Natural killer cell treated with Interleukin-12 subunit alpha and Interleukin-12 subunit beta and Interleukin-15 and Interleukin-18, amount 100 ng/mL, for 72 hours (primary cell): ENCODE results near the gene PPP1R9B. TPM values are rescaled to one million over a fixed set of nuclear protein-coding genes. Genes with fewer than 3 reads are reported as not detected.

Source experiments
- ATAC-seq, 2 donors: fragments of 150-1000 bp; cut with Tn5 transposase in 1 of 2; sonication (Bioruptor Pico), chemical (Tn5 transposase) in 1 of 2; 2 replicates each; pipeline ENCODE4 v1.10.0; 2021
- DNase-seq: peaks from one replicate; pipeline ENCODE4 v3.0.0; 2022; ENCODE audit warnings: low spot score
- H3K27ac Mint-ChIP-seq, 2 donors: 1 replicate in 1 of 2; 2 replicates in 1 of 2; pipeline ENCODE4 v1.8.0; 2022; ENCODE audit warnings: mixed read lengths in 2 of 2, mild to moderate bottlenecking in 1 of 2, moderate library complexity in 1 of 2
- H3K27me3 Mint-ChIP-seq, 2 donors: 1 replicate in 1 of 2; 2 replicates in 1 of 2; pipeline ENCODE4 v1.8.0; 2022; ENCODE audit warnings: mixed read lengths in 2 of 2
- H3K36me3 Mint-ChIP-seq: one replicate; pipeline ENCODE4 v1.8.0; 2022; ENCODE audit warnings: mixed read lengths
- H3K4me1 Mint-ChIP-seq, 2 donors: 1 replicate in 1 of 2; 2 replicates in 1 of 2; pipeline ENCODE4 v1.8.0; 2022; ENCODE audit warnings: low read depth in 2 of 2, mixed read lengths in 2 of 2, mild to moderate bottlenecking in 1 of 2
- H3K4me3 Mint-ChIP-seq: one replicate; pipeline ENCODE4 v1.8.0; 2022; ENCODE audit warnings: mixed read lengths
- H3K9me3 Mint-ChIP-seq: 2 replicates; pipeline ENCODE4 v1.8.0; 2022; ENCODE audit warnings: mixed read lengths
- total RNA-seq, 2 donors: library from RNA; stranded (reverse); gene quantifications; one replicate each; pipeline ENCODE4 v1.2.3, GENCODE V29; 2022

The PPP1R9B gene
- total RNA-seq, 2 donors from 2014 or later: 96.0 to 110 TPM

DNA sequence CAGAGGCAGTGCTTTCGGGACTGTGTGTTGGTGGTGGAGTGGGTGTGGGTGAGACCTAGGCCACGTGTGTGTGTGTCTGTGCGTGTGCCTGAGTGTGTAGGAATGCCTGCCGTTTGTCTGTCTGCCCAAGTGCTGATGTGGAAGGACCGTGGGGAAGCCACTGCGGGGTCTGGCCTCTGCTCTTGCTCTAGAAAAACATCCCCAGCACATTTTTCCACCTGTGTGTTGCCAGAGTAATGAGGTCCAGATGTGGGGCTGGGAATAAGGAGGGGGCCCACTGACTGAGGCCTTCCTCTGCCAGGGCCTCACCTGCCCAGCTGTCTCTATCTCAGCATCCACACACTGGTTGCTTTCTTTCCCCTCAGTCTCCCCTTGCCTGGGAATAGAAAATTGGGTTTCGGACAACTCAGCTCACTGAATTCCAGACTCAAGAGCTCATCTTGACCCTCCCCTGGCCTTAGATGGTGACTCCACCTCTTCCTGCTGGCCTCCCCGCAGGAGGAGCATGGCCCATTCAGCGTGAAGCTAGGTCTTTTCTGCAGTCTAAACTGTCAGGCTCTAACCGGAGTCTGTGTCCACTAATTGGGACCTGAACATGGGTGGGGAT is 23.0 kb upstream of the PPP1R9B start:
- ATAC-seq (no peak), DNase-seq (no peak)
- H3K4me1 Mint-ChIP-seq: peaks cover 15 to 19% of the 10 kb centered on the region in 2 donors
- no peaks in the 10 kb centered on the region for H3K36me3 Mint-ChIP-seq
- no peak overlapping the region for H3K4me3 Mint-ChIP-seq
- no peak overlapping the region for H3K27ac Mint-ChIP-seq
- H3K27me3 Mint-ChIP-seq: peaks cover 0 to 3% of the 10 kb centered on the region in 2 donors
- H3K9me3 Mint-ChIP-seq: no peaks in the 10 kb centered on the region

DNA sequence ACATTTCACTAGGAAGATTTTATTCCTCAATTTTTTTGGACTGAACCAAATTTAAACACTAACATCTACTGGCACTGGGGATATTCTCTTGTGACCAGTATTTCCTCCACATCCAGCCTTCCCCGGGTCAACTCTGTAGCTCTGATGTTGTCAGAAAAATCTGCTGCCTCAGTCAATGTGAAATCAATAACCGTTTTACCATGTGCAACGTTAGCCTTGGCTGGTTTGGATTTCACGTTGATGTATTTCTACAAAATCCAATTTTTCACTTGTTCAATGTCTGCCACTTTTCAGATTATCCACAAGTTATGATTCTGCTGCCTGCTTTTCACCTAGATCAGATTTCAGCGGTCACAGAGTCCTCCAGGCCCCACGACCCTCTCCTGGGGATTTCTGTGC is 22.5 kb upstream of the PPP1R9B start:
- H3K4me1 Mint-ChIP-seq: peaks cover 11 to 14% of the 10 kb centered on the region in 2 donors
- no peaks in the 10 kb centered on the region for H3K27me3 Mint-ChIP-seq
- DNase-seq (no peak), ATAC-seq (no peak)
- H3K9me3 Mint-ChIP-seq: no peaks in the 10 kb centered on the region
- no peak overlapping the region for H3K27ac Mint-ChIP-seq
- no peaks in the 10 kb centered on the region for H3K36me3 Mint-ChIP-seq
- H3K4me3 Mint-ChIP-seq: no peak overlapping the region

DNA sequence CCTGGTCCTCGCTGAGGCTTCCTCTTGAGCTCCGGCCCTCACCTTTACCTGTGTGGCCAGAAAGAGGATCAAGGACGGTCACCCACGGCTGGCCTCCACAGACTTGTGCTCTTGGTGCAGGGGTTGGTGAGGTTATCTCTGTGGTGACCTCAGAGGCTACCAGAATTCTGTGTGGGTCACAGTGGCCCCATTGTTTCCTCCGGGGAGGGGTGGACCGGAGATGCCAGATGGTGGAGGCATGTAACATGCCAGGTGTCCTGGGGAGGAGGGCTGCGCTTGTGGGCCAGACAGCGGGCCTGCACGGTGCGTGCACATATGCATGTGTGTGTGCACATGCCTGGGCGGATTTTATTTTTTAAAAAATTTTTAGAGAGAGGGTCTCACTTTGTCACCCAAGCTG is 21.7 kb upstream of the PPP1R9B start:
- H3K27me3 Mint-ChIP-seq: no peaks in the 10 kb centered on the region
- no peak for ATAC-seq
- no peaks in the 10 kb centered on the region for H3K36me3 Mint-ChIP-seq
- no peak overlapping the region for H3K27ac Mint-ChIP-seq
- no peak overlapping the region for H3K4me3 Mint-ChIP-seq
- peaks cover 11 to 14% of the 10 kb centered on the region in 2 donors for H3K4me1 Mint-ChIP-seq
- no peaks in the 10 kb centered on the region for H3K9me3 Mint-ChIP-seq
- peak; percentile 37 for DNase-seq

DNA sequence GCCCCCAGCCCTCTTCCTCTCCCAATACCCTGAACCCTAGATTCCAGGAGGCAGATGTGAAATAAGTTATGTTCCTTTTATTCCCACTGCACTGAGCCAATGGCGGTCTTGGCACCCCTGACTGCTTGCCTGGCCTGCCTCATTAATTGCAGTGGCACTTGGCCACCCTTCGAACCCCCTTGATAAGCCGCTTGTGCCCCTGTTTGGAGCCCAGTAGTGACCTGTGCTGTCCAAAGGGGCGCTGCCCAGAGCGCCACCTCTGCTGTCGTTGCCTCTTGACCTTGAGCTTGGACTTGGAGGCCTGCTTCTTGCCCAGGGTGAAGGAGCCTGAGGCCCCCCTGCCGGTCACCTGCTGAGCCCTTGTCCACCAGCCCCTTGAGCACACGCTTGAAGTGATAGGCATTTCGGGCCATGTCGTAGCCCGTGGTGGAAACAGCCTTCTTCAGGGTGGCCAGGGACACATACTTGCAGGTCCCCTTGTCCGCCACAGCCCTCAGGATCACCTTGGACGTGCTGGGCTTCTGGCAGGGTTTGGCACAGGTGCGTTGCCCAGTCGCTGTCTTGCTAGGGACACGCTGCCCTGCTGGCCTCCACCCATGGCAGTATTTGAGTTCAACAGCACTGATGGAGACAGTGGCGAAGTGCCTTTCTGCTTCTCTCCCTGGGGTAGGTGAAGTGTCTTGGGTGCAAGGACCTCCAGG is 21.0 kb upstream of the PPP1R9B start:
- H3K9me3 Mint-ChIP-seq: no peaks in the 10 kb centered on the region
- ATAC-seq (no peak), DNase-seq (no peak)
- H3K27me3 Mint-ChIP-seq: no peaks in the 10 kb centered on the region
- no peak overlapping the region for H3K27ac Mint-ChIP-seq
- H3K4me3 Mint-ChIP-seq: no peak overlapping the region
- peaks cover 13 to 14% of the 10 kb centered on the region in 2 donors for H3K4me1 Mint-ChIP-seq
- H3K36me3 Mint-ChIP-seq: no peaks in the 10 kb centered on the region

DNA sequence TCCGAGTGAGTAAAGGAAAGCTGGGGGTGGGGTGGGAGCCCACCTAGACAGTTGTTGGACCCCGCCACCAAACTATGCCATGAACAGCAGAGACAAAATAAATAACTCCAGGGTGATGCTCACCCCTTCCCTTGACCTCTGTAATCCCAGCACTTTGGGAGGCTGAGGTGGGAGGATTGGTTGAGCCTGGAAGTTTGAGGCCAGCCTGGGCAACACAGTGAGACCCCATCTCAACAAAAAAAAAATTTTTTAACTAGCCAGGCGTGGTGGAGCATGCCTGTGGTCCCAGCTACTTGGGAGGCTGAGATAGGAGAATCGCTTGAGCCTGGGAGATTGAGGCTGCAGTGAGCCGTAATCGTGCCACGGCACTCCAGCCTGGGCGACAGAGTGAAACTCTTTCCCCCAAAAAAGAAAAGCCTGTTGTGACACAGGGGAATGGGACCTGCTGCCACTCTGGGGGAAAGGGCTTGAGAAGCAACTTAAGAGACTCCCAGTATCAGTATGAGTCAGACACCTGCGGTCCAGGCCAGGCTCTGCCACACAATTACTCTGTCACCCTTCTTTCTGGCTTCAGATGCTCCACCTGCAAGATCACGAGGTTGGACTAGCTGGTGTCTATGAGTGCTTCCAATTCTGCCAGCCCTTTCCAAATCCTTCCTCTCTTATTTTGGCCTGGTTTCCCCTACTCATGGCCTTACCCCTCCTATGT is 20.3 kb upstream of the PPP1R9B start:
- Mint-ChIP-seq H3K27ac (no peak overlapping the region), H3K4me1 (peaks cover 13 to 14% of the 10 kb centered on the region in 2 donors), H3K4me3 (no peak overlapping the region), H3K27me3 (no peaks in the 10 kb centered on the region), H3K9me3 (no peaks in the 10 kb centered on the region), H3K36me3 (no peaks in the 10 kb centered on the region)
- ATAC-seq (no peak), DNase-seq (no peak)

DNA sequence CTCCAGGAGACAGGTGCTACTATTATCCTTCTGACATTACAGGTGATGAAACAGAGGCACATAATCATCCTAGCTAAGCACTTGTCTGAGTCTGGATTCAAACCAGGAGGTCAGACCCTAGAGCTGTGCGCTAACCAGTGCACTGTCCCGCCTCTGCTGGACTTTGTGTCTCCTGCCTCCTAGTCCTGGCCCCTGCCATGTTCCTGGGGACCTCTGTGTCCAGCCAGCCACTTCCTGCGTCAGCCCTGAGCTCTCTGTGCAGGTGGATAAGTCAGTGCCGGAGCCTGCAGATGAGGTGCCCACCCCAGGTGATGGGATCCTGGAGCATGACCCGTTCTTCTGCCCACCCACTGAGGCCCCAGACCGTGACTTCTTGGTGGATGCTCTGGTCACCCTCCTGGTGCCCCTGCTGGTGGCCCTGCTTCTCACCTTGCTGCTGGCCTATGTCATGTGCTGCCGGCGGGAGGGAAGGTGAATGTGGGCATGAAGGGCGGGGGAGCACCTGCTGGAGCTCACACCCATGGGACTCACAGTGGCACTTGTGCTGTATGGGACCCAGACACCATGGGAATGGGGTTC is 19.5 kb upstream of the PPP1R9B start:
- Mint-ChIP-seq H3K27me3 (no peaks in the 10 kb centered on the region), H3K36me3 (no peaks in the 10 kb centered on the region), H3K9me3 (no peaks in the 10 kb centered on the region), H3K4me3 (no peak overlapping the region), H3K27ac (peak overlapping the region; percentile 3 to 20), H3K4me1 (peaks cover 13 to 14% of the 10 kb centered on the region in 2 donors)
- ATAC-seq: no peak
- no peak for DNase-seq

DNA sequence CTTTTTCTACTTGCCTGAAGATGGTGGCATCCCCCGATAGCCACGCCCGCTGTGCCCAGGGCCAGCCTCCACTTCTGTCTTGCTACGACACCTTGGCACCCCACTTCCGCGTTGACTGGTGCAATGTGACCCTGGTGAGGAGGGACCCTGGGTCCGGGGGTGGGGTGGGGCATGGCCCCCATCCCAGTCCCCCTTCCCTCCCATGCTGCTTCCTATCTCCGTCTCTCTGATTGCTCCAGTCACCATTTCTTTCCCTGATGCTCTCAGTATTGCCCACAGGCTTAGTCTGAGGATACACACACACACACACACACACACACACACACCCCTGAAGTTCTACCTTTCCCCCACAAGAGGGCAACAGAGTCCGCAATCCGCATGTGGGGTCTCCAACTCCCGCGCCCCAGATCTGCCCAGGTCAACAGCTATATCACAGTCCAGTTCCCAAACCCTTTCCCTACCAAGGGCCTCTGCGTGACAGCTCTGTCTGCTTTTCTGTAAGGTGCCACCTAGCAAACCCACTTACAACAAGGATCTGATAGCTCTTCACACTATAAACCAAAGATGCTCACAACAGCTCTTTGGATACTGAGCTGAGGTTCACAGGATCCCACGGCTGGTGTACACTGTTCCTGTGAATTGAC is 18.8 kb upstream of the PPP1R9B start:
- H3K36me3 Mint-ChIP-seq: no peaks in the 10 kb centered on the region
- H3K27ac Mint-ChIP-seq: peak overlapping the region; percentile 3 to 20
- no peaks in the 10 kb centered on the region for H3K27me3 Mint-ChIP-seq
- ATAC-seq (peak; percentile 69 to 71), DNase-seq (no peak)
- peak overlapping the region; percentile 35 for H3K4me3 Mint-ChIP-seq
- H3K4me1 Mint-ChIP-seq: peaks cover 13 to 14% of the 10 kb centered on the region in 2 donors
- H3K9me3 Mint-ChIP-seq: no peaks in the 10 kb centered on the region

DNA sequence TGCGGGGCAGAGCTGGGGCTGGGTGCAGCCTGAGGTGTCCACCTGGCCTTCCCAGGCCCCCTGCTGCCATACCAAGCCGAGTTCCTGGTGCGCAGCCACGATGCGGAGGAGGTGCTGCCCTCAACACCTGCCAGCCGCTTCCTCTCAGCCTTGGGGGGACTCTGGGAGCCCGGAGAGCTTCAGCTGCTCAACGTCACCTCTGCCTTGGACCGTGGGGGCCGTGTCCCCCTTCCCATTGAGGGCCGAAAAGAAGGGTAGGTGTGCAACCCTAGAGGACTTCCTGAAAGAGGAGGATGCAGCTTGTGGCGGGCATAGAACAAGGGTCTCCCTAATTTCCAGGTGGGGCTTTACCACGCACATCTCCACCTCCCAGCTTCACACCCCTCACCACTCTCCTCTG is 17.8 kb upstream of the PPP1R9B start:
- Mint-ChIP-seq H3K27me3 (no peaks in the 10 kb centered on the region), H3K9me3 (no peaks in the 10 kb centered on the region), H3K4me3 (no peak overlapping the region), H3K27ac (peak overlapping the region; percentile 3 to 20), H3K36me3 (no peaks in the 10 kb centered on the region), H3K4me1 (peaks cover 13 to 14% of the 10 kb centered on the region in 2 donors)
- DNase-seq (no peak), ATAC-seq (no peak)

DNA sequence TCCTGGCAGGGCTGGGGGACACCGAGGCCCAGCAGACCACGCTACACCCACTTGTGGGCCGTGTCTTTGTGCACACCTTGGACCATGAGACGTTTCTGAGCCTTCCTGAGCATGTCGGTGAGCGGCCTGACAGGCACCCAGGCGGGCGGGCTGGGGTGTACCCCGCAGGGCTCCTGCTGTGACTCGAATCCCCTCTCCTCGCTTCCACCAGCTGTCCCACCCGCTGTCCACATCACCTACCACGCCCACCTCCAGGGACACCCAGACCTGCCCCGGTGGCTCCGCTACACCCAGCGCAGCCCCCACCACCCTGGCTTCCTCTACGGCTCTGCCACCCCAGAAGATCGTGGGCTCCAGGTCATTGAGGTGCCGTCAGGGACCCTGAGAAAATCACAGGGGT is 16.9 kb upstream of the PPP1R9B start:
- Mint-ChIP-seq H3K27me3 (peaks cover 0 to 3% of the 10 kb centered on the region in 2 donors), H3K4me1 (peaks cover 17 to 18% of the 10 kb centered on the region in 2 donors), H3K9me3 (no peaks in the 10 kb centered on the region), H3K27ac (no peak overlapping the region), H3K36me3 (no peaks in the 10 kb centered on the region), H3K4me3 (no peak overlapping the region)
- ATAC-seq: no peak
- no peak for DNase-seq

DNA sequence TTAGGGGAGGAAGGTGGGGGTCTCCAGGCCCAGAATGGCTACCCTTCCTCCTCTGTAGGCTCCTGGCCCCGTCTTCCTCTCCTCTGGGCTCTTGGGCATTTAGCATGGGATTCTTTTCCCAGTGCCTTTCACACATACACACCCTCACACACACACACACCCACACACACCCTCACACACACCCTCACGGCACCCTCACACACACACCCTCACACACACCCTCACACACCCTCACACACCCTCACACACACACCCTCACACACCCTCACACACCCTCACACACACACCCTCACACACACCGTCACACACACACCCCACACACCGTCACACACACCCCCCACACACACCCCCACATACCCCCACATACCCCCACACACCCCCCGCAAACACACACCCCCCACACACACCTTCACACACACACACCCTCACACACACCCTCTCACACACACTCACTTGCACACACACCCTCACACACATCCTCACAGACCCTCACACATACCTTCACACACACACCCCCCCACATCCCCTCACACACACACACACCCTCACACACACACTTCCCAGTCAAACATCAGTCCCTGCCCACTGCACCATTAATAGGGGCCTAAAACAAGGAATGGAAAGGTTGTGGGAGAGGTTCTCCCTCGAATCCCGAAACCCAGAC is 16.2 kb upstream of the PPP1R9B start:
- Mint-ChIP-seq H3K36me3 (no peaks in the 10 kb centered on the region), H3K9me3 (no peaks in the 10 kb centered on the region), H3K4me1 (peaks cover 22 to 26% of the 10 kb centered on the region in 2 donors), H3K27me3 (peaks cover 0 to 6% of the 10 kb centered on the region in 2 donors), H3K27ac (no peak overlapping the region), H3K4me3 (no peak overlapping the region)
- no peak for DNase-seq
- ATAC-seq: no peak

DNA sequence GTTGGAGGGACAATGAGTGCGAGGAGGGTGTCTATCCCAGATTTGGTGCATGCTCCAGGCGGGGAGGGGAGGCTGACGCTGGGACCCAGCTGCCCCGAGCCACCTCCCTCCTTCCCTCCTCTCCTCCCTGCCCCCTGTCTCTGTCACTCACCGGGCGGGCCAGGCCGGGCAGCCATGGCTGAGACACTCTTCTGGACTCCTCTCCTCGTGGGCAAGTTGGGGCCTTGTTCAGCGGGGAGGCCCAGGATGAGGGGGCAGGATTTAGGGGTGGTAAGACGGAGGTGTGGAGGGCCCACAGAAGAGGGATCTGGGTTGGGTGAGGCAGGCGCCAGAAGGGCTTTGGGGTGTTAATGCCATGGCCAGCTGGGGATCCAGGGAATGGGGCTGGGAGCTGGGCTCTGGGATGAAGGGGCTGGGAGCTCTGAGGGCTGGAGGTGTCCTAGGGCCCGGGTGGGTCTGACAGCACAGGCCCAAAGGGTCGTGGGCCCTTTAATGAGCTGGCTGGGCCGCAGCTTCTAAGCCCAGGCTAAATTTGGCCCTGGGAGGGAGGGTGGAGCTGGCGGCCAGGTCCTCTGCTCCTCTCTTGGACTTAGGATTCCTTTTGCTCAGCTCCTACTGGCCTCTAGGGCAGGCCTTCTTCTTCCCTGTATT is 15.5 kb upstream of the PPP1R9B start, which contains the start of gene SGCA:
TSS of gene SGCA (plus strand) at position 139 of the 651 bp plus-strand sequence. CDS start at position 175, 36 bp downstream.
- Mint-ChIP-seq H3K9me3 (no peaks in the 10 kb centered on the region), H3K36me3 (no peaks in the 10 kb centered on the region), H3K4me1 (peaks cover 27 to 29% of the 10 kb centered on the region in 2 donors), H3K27me3 (peaks cover 0 to 7% of the 10 kb centered on the region in 2 donors), H3K4me3 (no peak within 1 kb of the TSS), H3K27ac (no peak within 1 kb of the TSS)
- no peak for ATAC-seq
- no peak for DNase-seq

DNA sequence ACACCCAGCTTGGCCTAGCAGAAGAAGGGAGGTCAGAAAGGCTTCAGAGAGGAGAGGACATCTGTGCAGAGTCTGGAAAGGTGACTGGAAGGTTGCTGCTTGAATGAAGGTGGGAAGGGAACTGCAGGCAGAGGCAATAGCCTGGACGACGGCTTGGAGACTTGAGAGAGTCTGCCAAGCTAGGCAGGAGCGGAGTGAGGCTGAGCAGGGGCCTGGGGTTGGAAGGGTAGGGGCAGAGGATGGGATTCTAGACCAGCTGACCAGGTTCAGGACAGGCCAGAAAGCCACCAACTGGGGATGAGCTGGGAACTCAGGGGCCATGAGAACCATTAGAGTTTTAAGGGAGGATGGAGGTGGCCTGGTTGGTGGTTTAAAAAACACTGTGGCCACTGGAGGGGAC is 15.0 kb upstream of the PPP1R9B start:
- peaks cover 0 to 7% of the 10 kb centered on the region in 2 donors for H3K27me3 Mint-ChIP-seq
- no peaks in the 10 kb centered on the region for H3K9me3 Mint-ChIP-seq
- peaks cover 30 to 33% of the 10 kb centered on the region in 2 donors for H3K4me1 Mint-ChIP-seq
- no peak for ATAC-seq
- DNase-seq: no peak
- H3K4me3 Mint-ChIP-seq: no peak overlapping the region
- no peak overlapping the region for H3K27ac Mint-ChIP-seq
- no peaks in the 10 kb centered on the region for H3K36me3 Mint-ChIP-seq

DNA sequence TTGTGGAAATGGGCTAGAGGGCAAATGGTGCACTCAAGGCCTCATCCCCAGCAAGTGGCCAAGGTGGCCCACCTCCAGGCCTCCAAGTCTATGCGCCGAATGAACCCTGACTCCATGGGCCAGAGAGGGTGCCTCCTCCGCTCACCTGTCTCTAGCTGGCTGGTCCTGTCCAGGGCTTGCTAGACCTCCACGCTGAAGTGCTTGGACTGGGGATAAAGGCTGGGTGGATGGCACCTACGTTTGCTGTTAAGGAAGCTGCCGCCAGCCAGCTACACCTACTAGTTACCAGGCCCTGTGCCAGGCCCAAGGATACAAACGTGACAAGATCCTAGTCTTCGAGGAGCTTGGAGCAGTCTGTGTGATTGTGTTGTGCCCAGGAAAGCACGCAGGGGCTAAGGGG is 14.6 kb upstream of the PPP1R9B start:
- H3K4me3 Mint-ChIP-seq: no peak overlapping the region
- H3K9me3 Mint-ChIP-seq: no peaks in the 10 kb centered on the region
- no peaks in the 10 kb centered on the region for H3K36me3 Mint-ChIP-seq
- H3K4me1 Mint-ChIP-seq: peaks cover 30 to 33% of the 10 kb centered on the region in 2 donors
- no peak overlapping the region for H3K27ac Mint-ChIP-seq
- peaks cover 0 to 7% of the 10 kb centered on the region in 2 donors for H3K27me3 Mint-ChIP-seq
- no peak for DNase-seq
- no peak for ATAC-seq
